Neutrophil (primary cell): Measurements from ENCODE around the gene IER5L.

Experiments
- H3K27ac ChIP-seq: fragments of 200-600 bp; sonication (generic); 2 replicates; pipeline ENCODE4 v1.5.1; 2016; ENCODE audit warnings: mild to moderate bottlenecking, moderate library complexity
- H3K27me3 ChIP-seq: fragments of 200-600 bp; sonication (generic); 2 replicates; pipeline ENCODE4 v1.6.0; 2016; ENCODE audit warnings: mild to moderate bottlenecking
- H3K36me3 ChIP-seq: fragments of 200-600 bp; sonication (generic); 2 replicates; pipeline ENCODE4 v1.5.1; 2017
- H3K4me1 ChIP-seq, 2 experiments: fragments of 200-600 bp in 1 of 2; sonication (generic) in 1 of 2; 1 replicate in 1 of 2; 2 replicates in 1 of 2; pipeline versions ENCODE4 v1.5.1 to v1.6.1; 2013 to 2016; ENCODE audit warnings: low read depth in 1 of 2, low read length in 1 of 2, mild to moderate bottlenecking in 1 of 2, moderate library complexity in 1 of 2; ENCODE audit not compliant: control insufficient read depth in 1 of 2, insufficient read depth in 1 of 2
- H3K4me3 ChIP-seq, 2 experiments: fragments of 200-600 bp in 1 of 2; sonication (generic) in 1 of 2; 1 replicate in 1 of 2; 2 replicates in 1 of 2; pipeline ENCODE4 v1.5.1; 2013 to 2016; ENCODE audit warnings: low read depth in 1 of 2, low read length in 1 of 2, mild to moderate bottlenecking in 1 of 2, moderate library complexity in 1 of 2
- H3K9me3 ChIP-seq: fragments of 200-600 bp; sonication (generic); 2 replicates; pipeline ENCODE4 v1.5.1; 2016
- CTCF ChIP-seq: fragments of 200-600 bp; sonication (generic); IDR thresholded peaks from 2 replicates; pipeline ENCODE4 v1.5.1; 2016; ENCODE audit warnings: antibody characterized with exemption

The IER5L gene

GRCh38 chr9:129223551-129224208 lies 45.6 kb upstream of the IER5L start:
- Histone ChIP-seq H3K9me3 (no peaks in the 10 kb centered on the region), H3K27ac (no peak overlapping the region), H3K4me1 (no peaks in the 10 kb centered on the region), H3K4me3 (no peak overlapping the region), H3K36me3 (no peaks in the 10 kb centered on the region), H3K27me3 (no peaks in the 10 kb centered on the region)
- TF ChIP-seq CTCF: no peak

GRCh38 chr9:129222819-129223218 lies 44.8 kb upstream of the IER5L start:
- no peaks in the 10 kb centered on the region for H3K36me3 ChIP-seq
- no peaks in the 10 kb centered on the region for H3K9me3 ChIP-seq
- no peak for TF ChIP-seq CTCF
- H3K4me3 ChIP-seq: no peak overlapping the region
- H3K27ac ChIP-seq: no peak overlapping the region
- no peaks in the 10 kb centered on the region for H3K4me1 ChIP-seq
- H3K27me3 ChIP-seq: no peaks in the 10 kb centered on the region

DNA sequence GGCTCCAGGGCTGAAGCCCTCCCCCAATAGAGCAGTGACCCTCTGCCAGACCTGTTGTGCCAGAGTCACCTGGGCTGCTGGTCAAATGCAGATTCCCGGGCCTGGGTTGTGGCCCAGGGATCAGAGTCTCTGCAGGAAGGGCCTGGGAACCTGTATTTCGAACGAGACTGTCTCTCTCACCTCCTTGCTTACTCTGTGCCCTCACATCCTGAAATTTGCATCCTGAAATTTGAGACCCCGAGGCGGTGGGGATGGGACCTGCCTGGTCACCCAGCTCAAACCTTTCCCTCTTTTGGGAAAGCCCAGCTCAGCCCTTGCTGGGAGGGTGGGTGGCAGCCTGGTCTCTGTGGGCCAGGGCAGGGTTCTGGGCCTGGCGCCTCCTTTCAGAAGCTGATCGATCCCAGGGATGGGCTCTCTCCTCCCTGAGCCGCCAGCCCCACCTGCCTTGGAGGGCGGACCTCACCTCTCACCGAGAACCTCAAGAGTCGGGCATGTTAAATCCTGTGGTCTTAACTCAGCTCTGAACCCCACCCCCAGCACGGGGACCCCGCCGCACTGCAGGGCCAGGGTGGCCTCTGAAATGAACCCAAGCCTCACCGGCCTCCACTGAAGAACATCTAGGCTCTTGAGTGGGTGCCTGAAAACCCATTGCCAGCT lies 44.0 kb upstream of the IER5L start:
- Histone ChIP-seq H3K27me3 (no peaks in the 10 kb centered on the region), H3K36me3 (no peaks in the 10 kb centered on the region), H3K4me1 (no peaks in the 10 kb centered on the region), H3K4me3 (no peak overlapping the region), H3K9me3 (no peaks in the 10 kb centered on the region), H3K27ac (no peak overlapping the region)
- no peak for TF ChIP-seq CTCF

GRCh38 chr9:129221233-129221632 lies 43.2 kb upstream of the IER5L start:
- Histone ChIP-seq H3K27me3 (no peaks in the 10 kb centered on the region), H3K4me1 (no peaks in the 10 kb centered on the region), H3K4me3 (no peak overlapping the region), H3K9me3 (no peaks in the 10 kb centered on the region), H3K36me3 (no peaks in the 10 kb centered on the region), H3K27ac (no peak overlapping the region)
- no peak for TF ChIP-seq CTCF

- Histone ChIP-seq H3K9me3 (no peaks in the 10 kb centered on the region), H3K36me3 (no peaks in the 10 kb centered on the region), H3K27me3 (no peaks in the 10 kb centered on the region), H3K27ac (no peak overlapping the region), H3K4me1 (no peaks in the 10 kb centered on the region), H3K4me3 (no peak overlapping the region)
- TF ChIP-seq CTCF: no peak
These were observed 42.7 kb upstream of the IER5L start for GRCh38 chr9:129220771-129221170.
